GM12878 (cell line): ENCODE data around the gene COL9A3. TPM values are rescaled to one million over a fixed set of nuclear protein-coding genes. Genes with fewer than 3 reads are reported as not detected.

Experiments
- CBFB ChIP-seq: IDR thresholded peaks from 2 replicates; pipeline ENCODE4 v1.6.1; 2016; ENCODE audit warnings: antibody characterized with exemption, low read depth
- CBX3 ChIP-seq: fragments of 200-600 bp; sonication (generic); IDR thresholded peaks from 2 replicates; pipeline ENCODE4 v1.6.1; 2016; ENCODE audit warnings: low read depth, borderline replicate concordance
- CUX1 ChIP-seq: IDR thresholded peaks from 2 replicates; pipeline ENCODE4 v1.6.1; 2012; ENCODE audit warnings: improper control_type of control experiment, low read depth, low read length; ENCODE audit not compliant: insufficient replicate concordance
- DPF2 ChIP-seq: fragments of 450-650 bp; IDR thresholded peaks from 2 replicates; pipeline ENCODE4 v1.6.1; 2017; ENCODE audit warnings: mild to moderate bottlenecking
- EP300 ChIP-seq, 2 experiments: fragments of 150-350 bp in 1 of 2; IDR thresholded peaks; 2 replicates each; pipeline ENCODE4 v1.6.1; 2011 to 2012; ENCODE audit warnings: low read depth in 2 of 2, low read length in 2 of 2, borderline replicate concordance in 1 of 2, improper control_type of control experiment in 1 of 2, inconsistent platforms in 1 of 2; ENCODE audit not compliant: control insufficient read depth in 1 of 2
- JUNB ChIP-seq: IDR thresholded peaks from 2 replicates; pipeline ENCODE4 v1.6.1; 2016; ENCODE audit warnings: antibody characterized with exemption, mild to moderate bottlenecking
- LARP7 ChIP-seq: fragments of 450-650 bp; IDR thresholded peaks from 2 replicates; pipeline ENCODE4 v1.6.1; 2017; ENCODE audit warnings: mild to moderate bottlenecking
- PML ChIP-seq: IDR thresholded peaks from 2 replicates; pipeline ENCODE4 v1.6.1; 2012; ENCODE audit warnings: low read length, inconsistent platforms
- POLR2AphosphoS2 ChIP-seq: IDR thresholded peaks from 2 replicates; pipeline ENCODE4 v1.6.1; 2011; ENCODE audit warnings: low read depth, mild to moderate bottlenecking, low read length, improper control_type of control experiment, moderate library complexity
- SP1 ChIP-seq: IDR thresholded peaks from one replicate; pipeline ENCODE4 v1.6.1; 2011; ENCODE audit warnings: low read depth, low read length
- polyA plus RNA-seq, 11 experiments: library from polyadenylated mRNA; depleted of rRNA in 4 of 11; unstranded in 6 of 11; stranded (reverse) in 5 of 11; fragments of >200 nt; fragmentation: Nextera tagmentation in 4 of 11; fragmentation: Illumina TruSeq in 1 of 11; extraction: Ambion mirVana in 4 of 11; extraction: Trizol in 1 of 11; gene quantifications; 1 replicate in 1 of 11; 2 replicates in 10 of 11; pipeline versions ENCODE4 v1.2.1 to v1.2.3, GENCODE V29; 2011 to 2016; ENCODE audit warnings: inconsistent platforms in 2 of 11, missing spikeins in 2 of 11, low read depth in 1 of 11
- total RNA-seq, 4 experiments: library from RNA; depleted of rRNA in 3 of 4; stranded (reverse); fragments of >200 nt in 3 of 4; fragmentation: Illumina TruSeq in 1 of 4; extraction: Trizol in 1 of 4; gene quantifications; 2 replicates each; pipeline versions ENCODE4 v1.2.1 to v1.2.3, GENCODE V29; 2013 to 2021

Gene COL9A3
- total and polyA plus RNA-seq, 10 of the 15 experiments (the other 5 are each of a cell fraction or from before 2014, with no cell fraction given): 0.09 to 1.7 (median 0.63) TPM; not detected in 1

GRCh38 chr20:62784497-62784896, 32.4 kb upstream of the COL9A3 start (continued):
- no peak for TF ChIP-seq CUX1
- no peak for TF ChIP-seq POLR2AphosphoS2
- no peak for TF ChIP-seq EP300 (IDR thresholded peaks at IDR 0.05; ENCODE audit: borderline replicate concordance in 1 of 2, control insufficient read depth in 1 of 2, low read depth in 2 of 2, low read length in 2 of 2)
- no peak for TF ChIP-seq SP1
- TF ChIP-seq CBX3: no peak
- no peak for TF ChIP-seq LARP7
- no peak for TF ChIP-seq PML
- TF ChIP-seq DPF2: no peak
- TF ChIP-seq JUNB: no peak
- TF ChIP-seq CBFB: no peak
